Uterus (tissue), 2 donors: Measurements from ENCODE around the gene LGALS3BP.

Source experiments
- POLR2A ChIP-seq, 2 donors: fragments of 450-650 bp; IDR thresholded peaks; one replicate each; pipeline ENCODE4 v1.6.1; 2016; ENCODE audit warnings: antibody characterized with exemption in 2 of 2, mild to moderate bottlenecking in 1 of 2, moderate library complexity in 1 of 2
- TF ChIP-seq, protein P1 (sequence below), 4 experiments: fragments of 200-600 bp in 2 of 4; fragments of 450-650 bp in 2 of 4; sonication (generic) in 2 of 4; IDR thresholded peaks; one replicate each; pipeline ENCODE4 v1.5.1; 2016 to 2019; ENCODE audit warnings: antibody characterized with exemption in 4 of 4, mild to moderate bottlenecking in 2 of 4, moderate library complexity in 1 of 4

DNA sequence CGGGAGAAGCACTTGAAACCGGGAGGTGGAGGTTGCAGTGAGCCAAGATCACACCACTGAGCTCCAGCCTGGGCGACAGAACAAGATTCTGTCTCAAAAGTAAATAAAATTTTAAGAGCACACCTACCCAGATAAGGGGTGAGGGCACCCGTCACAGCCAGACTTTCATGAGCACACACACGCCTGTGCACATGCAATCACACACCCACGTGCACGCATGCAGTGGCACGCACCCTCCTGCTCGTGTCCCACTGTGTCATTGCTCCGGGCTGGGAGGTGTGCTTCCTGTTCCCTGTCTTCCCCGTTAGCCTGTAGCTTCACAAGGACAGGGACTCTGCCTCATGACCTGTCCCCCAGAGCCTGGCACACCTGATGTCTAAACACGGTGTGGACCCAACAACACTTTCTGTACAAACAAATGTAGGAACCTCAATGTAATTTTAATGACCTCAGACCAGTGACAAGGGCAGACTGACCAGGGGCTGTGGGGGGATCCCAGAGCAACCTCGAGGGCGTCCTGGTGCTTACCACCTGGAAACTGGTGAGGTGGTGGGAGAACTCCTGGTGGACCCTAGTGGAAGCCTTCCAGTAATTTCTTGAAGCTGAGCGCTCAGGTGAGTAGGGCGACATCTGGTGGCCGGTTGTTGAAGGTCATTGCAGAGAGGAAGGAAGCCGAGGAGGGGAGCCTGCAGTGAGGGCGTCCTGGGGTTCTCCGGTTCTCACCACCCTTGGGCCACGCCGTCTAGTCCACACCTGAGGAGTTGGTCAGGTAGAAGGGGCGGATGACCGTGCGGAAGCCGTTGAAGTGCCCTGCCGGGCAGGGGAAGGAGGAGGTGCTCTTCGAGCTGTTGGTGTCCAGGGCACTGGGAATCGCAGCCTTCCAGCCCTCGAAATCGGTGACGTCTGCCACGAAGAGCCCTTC lies 8.6 kb downstream of the LGALS3BP start:
- TF ChIP-seq, protein P1, sequence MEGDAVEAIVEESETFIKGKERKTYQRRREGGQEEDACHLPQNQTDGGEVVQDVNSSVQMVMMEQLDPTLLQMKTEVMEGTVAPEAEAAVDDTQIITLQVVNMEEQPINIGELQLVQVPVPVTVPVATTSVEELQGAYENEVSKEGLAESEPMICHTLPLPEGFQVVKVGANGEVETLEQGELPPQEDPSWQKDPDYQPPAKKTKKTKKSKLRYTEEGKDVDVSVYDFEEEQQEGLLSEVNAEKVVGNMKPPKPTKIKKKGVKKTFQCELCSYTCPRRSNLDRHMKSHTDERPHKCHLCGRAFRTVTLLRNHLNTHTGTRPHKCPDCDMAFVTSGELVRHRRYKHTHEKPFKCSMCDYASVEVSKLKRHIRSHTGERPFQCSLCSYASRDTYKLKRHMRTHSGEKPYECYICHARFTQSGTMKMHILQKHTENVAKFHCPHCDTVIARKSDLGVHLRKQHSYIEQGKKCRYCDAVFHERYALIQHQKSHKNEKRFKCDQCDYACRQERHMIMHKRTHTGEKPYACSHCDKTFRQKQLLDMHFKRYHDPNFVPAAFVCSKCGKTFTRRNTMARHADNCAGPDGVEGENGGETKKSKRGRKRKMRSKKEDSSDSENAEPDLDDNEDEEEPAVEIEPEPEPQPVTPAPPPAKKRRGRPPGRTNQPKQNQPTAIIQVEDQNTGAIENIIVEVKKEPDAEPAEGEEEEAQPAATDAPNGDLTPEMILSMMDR (IDR thresholded peaks at IDR 0.05): peak; percentile 86 to 94 (median 89)
- no peak for TF ChIP-seq POLR2A (IDR thresholded peaks at IDR 0.05)
